ENCODE data around the gene LTV1. TPM values are rescaled to one million over a fixed set of nuclear protein-coding genes. Genes with fewer than 3 reads are reported as not detected.
A peak's percentile ranks its signal among the peaks of the same experiment; 100 is the strongest.

The LTV1 gene
- total and polyA plus RNA-seq, 9 of the 15 experiments (the other 6 are each of a cell fraction or from before 2014, with no cell fraction given), result 57.9 to 162 (median 119) TPM

DNA sequence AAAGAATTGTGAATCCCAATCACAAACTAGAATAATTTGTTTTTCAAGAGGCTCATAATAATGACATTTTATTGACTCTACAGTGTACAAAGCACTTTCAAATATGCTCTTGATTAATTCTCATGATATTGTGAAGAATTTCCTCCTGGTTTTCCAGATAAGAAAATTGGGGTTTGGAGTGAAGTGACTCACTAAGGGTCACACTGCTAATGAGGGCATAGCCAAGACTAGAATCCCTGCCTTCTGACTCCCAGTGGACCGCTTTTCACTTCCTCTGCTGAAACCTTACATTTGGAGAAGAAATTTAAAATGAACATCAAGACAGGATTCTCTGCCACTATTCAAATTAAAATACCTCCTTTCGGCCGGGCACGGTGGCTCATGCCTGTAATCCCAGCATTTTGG is 38.3 kb upstream of the LTV1 start (continued):
- peak in 1 of 2 experiments; percentile 55; a peak in 1 of 4 replicates for TF ChIP-seq TBL1XR1 (IDR thresholded peaks at IDR 0.05; ENCODE audit: low read length in 2 of 2)
- peak; percentile 95 for TF ChIP-seq ARID1B (IDR thresholded peaks at IDR 0.05)
- TF ChIP-seq JUND (IDR thresholded peaks at IDR 0.05; ENCODE audit: borderline replicate concordance, low read depth, low read length), result peak; percentile 96
- peak; percentile 82; the same call in 1 of the 3 replicates for TF ChIP-seq JUND (tag; IDR thresholded peaks at IDR 0.05; ENCODE audit: borderline replicate concordance, low read depth, low read length)
- TF ChIP-seq FIP1L1 (IDR thresholded peaks at IDR 0.05; ENCODE audit: low read depth, low read length, poor library complexity, severe bottlenecking), result no peak
- TF ChIP-seq, protein P1, sequence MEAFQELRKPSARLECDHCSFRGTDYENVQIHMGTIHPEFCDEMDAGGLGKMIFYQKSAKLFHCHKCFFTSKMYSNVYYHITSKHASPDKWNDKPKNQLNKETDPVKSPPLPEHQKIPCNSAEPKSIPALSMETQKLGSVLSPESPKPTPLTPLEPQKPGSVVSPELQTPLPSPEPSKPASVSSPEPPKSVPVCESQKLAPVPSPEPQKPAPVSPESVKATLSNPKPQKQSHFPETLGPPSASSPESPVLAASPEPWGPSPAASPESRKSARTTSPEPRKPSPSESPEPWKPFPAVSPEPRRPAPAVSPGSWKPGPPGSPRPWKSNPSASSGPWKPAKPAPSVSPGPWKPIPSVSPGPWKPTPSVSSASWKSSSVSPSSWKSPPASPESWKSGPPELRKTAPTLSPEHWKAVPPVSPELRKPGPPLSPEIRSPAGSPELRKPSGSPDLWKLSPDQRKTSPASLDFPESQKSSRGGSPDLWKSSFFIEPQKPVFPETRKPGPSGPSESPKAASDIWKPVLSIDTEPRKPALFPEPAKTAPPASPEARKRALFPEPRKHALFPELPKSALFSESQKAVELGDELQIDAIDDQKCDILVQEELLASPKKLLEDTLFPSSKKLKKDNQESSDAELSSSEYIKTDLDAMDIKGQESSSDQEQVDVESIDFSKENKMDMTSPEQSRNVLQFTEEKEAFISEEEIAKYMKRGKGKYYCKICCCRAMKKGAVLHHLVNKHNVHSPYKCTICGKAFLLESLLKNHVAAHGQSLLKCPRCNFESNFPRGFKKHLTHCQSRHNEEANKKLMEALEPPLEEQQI (IDR thresholded peaks at IDR 0.05), result 0 out of 2 replicates have a peak, but pooled peaks have one; percentile 9
- TF ChIP-seq MEIS2 (IDR thresholded peaks at IDR 0.05; ENCODE audit: partially characterized antibody), result peak; percentile 27
- TF ChIP-seq NR2C1 (IDR thresholded peaks at IDR 0.05), result peak; percentile 45; the same call in 1 of the 2 replicates
- peak; percentile 69; the same call in 1 of the 2 replicates for TF ChIP-seq NR2C1 (tag; IDR thresholded peaks at IDR 0.05)
- 0 out of 2 replicates have a peak, but pooled peaks have one; percentile 48 for TF ChIP-seq CXXC5 (CRISPR knock-in tag; IDR thresholded peaks at IDR 0.05)
- TF ChIP-seq NFE2 (IDR thresholded peaks at IDR 0.05; ENCODE audit: low read depth), result peak; percentile 26; the same call in 1 of the 2 replicates
- peak; percentile 11; the same call in 1 of the 2 replicates for TF ChIP-seq CC2D1A (IDR thresholded peaks at IDR 0.05)
- peak in 1 of 2 experiments; percentile 41; a peak in 1 of 4 replicates for TF ChIP-seq TEAD1 (CRISPR knock-in tag; IDR thresholded peaks at IDR 0.05)
- TF ChIP-seq BCOR (IDR thresholded peaks at IDR 0.05), result no peak
- TF ChIP-seq ZNF23 (CRISPR knock-in tag; IDR thresholded peaks at IDR 0.05), result no peak; the same call in 1 of the 2 replicates
- peak in 1 of 2 experiments; percentile 92; a peak in 2 of 4 replicates for TF ChIP-seq RCOR1 (IDR thresholded peaks at IDR 0.05; ENCODE audit: borderline replicate concordance in 1 of 2, low read depth in 2 of 2, low read length in 2 of 2)
- TF ChIP-seq POLR2H (tag; IDR thresholded peaks at IDR 0.05; ENCODE audit: low read depth), result 0 out of 2 replicates have a peak, but pooled peaks have one; percentile 21
- TF ChIP-seq ATF3 (IDR thresholded peaks at IDR 0.05), result peak; percentile 87
- no peak for TF ChIP-seq ATF3 (CRISPR knock-in tag; conservative IDR thresholded peaks at IDR 0.05)
- TF ChIP-seq, protein P2, sequence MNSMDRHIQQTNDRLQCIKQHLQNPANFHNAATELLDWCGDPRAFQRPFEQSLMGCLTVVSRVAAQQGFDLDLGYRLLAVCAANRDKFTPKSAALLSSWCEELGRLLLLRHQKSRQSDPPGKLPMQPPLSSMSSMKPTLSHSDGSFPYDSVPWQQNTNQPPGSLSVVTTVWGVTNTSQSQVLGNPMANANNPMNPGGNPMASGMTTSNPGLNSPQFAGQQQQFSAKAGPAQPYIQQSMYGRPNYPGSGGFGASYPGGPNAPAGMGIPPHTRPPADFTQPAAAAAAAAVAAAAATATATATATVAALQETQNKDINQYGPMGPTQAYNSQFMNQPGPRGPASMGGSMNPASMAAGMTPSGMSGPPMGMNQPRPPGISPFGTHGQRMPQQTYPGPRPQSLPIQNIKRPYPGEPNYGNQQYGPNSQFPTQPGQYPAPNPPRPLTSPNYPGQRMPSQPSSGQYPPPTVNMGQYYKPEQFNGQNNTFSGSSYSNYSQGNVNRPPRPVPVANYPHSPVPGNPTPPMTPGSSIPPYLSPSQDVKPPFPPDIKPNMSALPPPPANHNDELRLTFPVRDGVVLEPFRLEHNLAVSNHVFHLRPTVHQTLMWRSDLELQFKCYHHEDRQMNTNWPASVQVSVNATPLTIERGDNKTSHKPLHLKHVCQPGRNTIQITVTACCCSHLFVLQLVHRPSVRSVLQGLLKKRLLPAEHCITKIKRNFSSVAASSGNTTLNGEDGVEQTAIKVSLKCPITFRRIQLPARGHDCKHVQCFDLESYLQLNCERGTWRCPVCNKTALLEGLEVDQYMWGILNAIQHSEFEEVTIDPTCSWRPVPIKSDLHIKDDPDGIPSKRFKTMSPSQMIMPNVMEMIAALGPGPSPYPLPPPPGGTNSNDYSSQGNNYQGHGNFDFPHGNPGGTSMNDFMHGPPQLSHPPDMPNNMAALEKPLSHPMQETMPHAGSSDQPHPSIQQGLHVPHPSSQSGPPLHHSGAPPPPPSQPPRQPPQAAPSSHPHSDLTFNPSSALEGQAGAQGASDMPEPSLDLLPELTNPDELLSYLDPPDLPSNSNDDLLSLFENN (IDR thresholded peaks at IDR 0.05; ENCODE audit: low read depth in 2 of 2, low read length in 2 of 2), result peak in 1 of 2 experiments; percentile 73; a peak in 2 of 4 replicates
- TF ChIP-seq NFIC (IDR thresholded peaks at IDR 0.05), result peak; percentile 37; the same call in 1 of the 2 replicates
- TF ChIP-seq GTF2B (IDR thresholded peaks at IDR 0.05; ENCODE audit: extremely low read depth, insufficient read length), result no peak
